HG02981 (cell line): ENCODE data around the gene RELN.
"Not testable (repeated sequence)": the region's sequence is repeated elsewhere in the genome, so short reads cannot be mapped to it uniquely, and the experiment has no call there.

Experiments used
- ATAC-seq: cut with Tn5 transposase; IDR thresholded peaks from one replicate; pipeline ENCODE4 v1.9.1; 2021; ENCODE audit warnings: mild to moderate bottlenecking, moderate library complexity; ENCODE audit not compliant: unreplicated experiment

RELN gene

DNA sequence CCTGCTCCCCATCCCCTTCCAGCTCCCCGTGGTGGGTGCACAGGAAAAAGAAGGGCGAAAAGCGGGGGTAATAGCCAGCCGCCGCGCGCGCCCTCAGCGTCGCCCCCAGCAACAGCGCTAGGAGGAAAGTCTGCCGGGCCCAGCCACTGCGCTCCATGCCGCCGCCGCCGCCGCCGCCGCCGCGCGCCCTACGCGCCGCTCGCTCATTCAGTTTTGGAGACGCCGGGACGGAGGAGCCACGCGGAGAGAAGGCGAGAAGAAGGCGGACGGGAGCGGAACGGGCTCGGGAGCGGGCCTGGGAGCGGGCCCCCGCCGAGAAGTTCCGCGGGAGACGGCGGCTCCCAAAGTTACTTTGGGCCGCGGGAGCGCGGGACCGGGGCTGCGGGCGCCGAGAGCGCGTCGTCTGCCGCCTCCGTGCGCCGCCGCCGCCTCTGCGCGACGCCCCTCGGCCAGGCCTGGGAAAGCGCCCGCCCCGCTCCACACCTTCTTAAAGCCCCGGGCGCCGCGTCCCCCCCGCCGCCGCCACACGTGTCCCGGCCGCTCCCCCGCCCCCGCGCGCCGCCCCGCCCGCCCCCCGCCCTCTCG is at the start of gene RELN:
Gene RELN, minus strand, starts transcription at position 459 of the 585 bp plus-strand sequence. Its CDS starts 302 bp downstream, at position 157.
- ATAC-seq: no peak

DNA sequence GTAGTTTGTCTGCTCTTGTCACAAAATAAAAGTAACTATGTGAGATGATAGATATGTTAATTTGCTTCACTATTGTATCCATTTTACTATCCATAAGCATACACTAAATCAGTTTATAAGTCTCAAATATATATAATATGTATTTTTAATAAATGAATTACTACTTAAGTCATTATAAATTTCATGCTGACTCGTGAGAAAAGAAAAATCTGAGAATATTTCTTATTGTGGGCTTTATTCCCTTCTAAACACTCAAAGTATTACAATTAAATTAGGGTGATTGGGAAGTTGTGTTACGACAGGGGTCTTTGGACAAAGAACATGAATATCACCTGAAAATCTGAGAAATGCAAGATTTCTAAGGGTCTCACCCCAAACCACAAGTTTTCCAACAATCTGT is 48.7 kb upstream of the RELN start:
- ATAC-seq: no peak

DNA sequence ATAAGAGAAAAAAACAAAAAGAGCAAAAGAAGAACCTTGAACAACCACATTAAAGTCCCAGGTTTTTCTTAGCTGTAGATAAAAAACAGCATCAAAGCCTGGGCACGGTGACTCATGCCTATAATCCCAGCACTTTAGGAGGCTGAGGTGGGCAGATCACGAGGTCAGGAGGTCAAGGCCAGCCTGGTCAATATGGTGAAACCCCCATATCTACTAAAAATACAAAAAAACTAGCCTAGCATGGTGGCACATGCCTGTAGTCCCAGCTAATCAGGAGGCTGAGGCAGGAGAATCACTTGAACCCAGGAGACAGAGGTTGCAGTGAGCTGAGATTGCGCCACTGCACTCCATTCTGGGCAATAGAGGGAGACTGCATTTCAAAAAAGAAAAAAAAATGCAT is 47.4 kb upstream of the RELN start:
- ATAC-seq: not testable (repeated sequence)

DNA sequence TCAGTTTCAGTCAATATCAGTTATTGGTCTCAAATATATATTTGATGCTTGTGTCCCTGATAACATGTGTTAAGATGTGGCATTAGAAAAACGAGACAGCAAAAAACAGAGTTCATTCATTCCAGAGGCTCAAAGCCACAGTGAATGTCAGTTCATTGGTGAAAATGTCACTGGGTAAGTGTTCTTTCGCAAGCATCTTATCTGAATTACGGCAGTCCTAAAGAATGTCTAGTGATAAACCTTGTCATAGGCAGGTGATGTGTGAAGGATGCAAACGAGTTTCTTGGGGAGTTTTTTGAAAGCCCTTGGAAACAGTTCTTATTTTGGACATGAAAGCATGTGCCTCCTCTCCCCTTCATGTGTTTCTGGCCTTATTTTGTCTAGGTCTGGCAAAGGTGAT is 45.9 kb upstream of the RELN start:
- no peak for ATAC-seq

DNA sequence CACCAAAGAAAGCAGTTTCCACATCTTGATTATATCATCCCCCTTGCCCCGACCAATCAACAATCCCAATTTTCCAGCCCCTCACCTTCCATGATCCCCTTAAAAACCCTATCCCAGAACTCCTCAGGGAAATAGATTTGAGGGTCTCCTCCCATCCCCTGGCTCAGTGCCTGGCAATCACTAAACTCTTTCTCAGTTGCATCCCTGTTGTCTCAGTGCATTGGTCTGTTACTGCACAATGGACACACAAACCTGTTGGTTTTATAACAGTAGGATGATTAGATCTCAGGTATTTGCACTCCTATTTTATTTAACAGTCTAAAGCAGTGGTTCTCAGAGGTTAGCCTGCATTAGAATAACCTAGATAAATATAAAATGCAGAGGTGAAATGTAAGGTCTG is 45.2 kb upstream of the RELN start:
- ATAC-seq: no peak

DNA sequence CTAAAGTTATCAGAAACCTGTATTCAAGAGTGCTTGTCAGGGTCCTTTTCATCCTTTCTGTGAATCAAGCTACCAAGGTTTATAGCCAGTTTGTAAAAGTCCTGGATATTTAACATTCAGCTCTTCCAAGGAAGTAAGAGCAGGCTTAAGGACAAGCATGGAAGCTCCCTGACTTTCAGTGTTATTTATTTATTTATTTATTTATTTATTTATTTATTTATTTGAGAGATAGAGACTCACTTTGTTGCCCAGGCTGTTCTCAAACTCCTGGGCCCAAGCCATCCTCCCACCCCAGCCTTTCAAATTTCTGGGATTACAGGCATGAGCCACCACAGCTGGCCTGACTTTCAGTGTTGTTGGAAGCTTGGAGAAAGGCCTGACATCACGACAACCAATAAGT is 44.4 kb upstream of the RELN start:
- ATAC-seq: no peak

DNA sequence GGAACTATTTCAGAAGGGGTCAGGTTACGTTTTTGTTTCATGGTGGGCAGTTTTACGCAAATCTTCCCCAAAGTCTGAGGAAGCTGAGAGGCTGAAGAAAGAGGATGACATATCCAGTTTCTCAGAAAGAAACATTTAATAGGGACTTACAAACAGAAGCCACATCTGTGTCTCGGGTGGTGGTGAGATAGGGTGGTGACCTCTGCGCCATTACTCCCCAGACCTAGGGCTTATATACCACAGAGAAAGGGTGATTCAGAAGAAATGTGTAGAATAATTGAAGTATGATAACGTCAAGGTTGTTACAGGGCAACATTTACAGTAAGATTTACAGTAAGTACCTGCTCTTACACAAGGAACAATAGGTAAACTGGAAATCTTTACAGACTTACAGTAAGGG is 43.0 kb upstream of the RELN start:
- ATAC-seq: no peak

DNA sequence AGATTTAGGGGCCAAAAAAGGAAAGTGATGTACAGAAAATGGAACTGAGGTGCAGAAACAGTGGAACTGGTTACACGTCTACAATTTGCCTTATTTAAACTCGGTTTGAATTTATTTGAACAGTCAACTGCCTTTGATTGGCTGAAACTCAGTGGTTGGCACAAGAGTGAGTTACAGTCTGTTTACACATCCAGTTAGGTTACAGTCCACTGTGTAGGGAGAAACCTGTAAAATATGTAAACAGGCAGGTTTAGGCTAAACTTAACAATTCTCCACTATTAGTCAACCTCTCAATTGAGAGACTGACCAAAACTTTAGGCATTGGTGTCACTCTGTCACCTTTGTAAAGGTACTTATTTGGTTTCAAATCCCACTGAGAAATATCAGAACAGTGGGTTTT is 40.3 kb upstream of the RELN start:
- ATAC-seq: no peak

DNA sequence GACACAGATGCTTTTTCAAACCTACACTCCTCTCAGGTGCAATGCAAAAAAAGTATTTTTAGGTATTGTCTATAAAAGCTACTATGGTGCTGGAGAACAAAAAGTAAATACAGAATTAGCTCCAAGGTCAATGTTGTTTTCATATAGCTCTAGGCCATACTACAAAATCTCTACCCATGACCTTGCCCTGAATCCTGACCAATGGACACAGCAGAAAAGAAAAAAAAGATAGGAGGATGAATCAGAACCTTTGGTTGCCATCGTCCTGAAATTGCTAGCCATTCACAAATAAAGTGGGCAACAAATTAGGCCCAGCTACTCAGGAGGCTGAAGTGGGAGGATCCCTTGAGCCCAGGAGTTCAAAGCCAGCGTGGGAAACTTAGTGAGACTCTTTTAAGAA is 35.2 kb upstream of the RELN start:
- ATAC-seq: no peak

DNA sequence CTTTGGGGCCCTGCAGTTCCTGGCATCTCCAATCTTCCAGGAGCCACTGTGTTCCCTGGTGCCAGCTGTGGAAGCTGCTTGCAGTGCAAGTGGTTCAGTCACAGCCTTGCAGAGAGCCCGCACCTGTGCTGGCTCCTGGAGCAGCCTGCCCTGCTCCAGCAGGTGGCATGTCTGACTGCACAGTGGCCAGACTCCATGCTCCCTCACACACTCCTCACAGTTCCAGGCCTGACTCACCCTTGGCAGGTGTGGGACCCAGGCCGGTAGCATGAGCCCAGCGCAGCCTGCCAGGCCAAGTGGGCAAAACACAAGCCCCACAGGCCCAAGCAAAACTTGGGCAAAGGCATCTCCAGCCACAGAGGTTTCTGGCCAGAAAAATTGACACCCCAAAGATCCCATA is 33.6 kb upstream of the RELN start:
- no peak for ATAC-seq

DNA sequence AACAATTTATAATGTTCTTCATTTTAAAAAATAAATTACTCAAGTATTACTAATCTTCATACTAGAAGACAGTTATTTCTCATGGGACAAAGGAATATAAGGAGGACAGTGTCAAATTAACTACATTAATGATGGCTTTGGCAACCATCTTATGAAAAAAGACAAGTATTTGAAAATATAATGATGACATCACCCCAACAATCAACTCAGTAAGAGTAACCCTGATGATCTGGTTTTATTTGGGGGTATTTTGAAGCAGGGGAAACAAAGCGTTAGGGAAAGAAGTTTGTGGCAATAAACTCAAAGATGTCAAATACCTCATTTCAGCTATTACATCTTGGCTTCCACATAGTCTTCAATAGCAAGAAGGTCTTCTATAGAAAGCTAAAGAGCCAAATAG is 29.0 kb upstream of the RELN start:
- no peak for ATAC-seq

DNA sequence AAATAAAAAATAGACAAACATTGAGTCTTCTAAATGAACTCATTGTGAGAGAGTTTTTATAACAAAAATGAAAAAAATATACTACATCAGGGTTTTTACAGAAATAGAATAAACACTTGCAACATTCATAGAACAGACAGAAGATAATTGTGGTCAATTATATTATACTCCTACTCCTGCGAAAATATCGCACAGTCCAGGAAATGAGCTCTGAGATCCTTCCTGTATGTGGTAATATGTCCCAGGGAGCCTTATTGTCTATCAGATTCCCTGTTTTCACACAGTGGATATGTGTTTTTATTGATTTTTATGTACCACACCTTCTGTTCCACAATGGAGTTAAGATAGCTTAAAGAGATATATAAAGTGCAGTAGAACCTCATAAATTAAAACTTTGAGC is 27.5 kb upstream of the RELN start:
- no peak for ATAC-seq

DNA sequence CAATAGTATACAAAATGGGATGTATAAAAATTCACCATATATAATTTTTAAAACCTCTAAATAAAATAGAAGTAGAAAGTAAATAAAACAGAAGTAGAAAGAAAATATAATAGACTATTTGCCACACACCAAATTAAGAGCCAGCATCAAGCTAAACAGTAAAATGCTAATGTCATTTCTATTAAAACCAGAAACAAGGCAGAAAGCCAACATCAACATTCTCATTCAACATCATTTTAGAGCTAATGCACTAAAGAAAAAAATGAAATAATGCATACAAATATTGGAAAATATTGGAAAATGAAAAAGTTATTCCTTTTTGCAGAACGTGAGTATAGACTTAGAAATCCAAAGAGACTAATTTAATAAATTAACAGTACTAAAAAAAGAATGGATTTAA is 23.4 kb upstream of the RELN start:
- ATAC-seq: no peak

DNA sequence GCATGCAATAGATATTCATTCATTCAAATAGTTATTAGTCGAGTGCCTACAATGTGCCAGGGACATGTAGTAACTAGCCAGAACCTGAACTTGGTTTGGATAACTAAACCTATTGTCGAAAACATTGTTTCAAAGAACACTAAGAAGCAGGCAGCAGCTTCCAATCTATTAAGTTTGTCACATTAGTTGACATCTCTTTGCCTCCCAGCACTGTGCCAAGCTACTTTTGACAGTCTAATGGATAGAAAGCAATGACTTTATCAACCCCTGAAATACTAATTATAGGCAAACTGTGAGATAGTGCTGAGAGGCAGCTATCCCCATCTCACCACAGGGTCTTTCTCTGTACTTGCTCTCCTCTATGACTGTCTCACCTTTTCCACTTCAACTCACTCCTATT is 22.4 kb upstream of the RELN start:
- no peak for ATAC-seq

DNA sequence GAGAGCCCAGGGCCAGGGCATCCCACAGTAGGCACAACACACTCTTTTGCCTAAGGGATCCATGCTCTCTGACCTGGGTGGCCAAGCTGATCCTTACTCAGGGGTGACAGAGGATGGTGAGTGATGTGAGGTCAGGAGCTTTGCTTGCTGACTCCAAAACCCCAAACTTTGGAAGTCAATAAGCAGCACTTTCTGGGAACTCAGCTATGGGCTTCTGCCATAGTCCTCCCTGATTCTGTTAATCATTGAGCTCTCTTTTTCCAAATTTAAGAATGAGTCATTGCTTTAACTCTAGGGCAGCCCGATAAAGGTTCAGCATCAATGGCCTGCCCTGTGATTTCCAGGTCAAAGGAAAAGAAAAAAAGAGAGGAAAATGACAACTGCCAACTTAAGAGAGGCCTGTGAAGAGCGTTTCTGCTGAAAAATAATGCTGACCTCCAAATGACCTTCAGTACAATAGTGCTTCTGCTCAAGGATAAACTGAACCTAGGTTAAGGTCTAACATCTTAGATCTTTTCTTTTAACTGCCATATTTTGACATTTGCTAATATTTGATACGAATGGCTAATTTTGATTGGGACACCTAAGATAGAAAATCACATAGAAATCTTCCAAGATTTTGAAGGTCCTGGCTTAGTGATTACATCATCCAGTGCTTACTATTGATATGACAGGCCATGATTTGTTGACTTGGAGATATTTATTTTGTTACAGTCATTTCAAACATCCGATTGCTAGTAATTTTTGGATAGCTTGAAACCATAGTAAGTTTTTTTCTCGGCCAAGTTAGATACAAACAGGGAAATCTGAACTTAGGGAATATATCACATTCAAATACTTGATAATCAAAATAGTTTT is 20.8 kb upstream of the RELN start:
- no peak for ATAC-seq

DNA sequence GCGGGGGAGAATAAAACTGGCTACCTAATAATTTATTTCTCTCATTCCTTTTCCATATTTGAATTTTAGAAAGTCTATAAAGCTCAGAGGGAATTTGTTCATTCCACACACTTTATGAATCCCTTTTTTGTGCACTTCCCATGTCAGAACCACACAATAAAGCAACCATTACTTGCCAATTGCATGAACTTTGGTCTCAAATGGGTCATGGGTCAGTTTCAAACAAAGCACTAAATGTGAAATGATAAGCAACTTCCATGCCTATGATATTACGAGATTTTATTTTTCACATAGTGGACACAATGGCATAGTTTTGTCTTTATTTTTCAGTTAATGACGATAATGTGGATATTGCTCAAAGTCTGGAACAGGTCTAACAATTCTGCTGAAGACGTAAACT is 18.6 kb upstream of the RELN start:
- no peak for ATAC-seq

DNA sequence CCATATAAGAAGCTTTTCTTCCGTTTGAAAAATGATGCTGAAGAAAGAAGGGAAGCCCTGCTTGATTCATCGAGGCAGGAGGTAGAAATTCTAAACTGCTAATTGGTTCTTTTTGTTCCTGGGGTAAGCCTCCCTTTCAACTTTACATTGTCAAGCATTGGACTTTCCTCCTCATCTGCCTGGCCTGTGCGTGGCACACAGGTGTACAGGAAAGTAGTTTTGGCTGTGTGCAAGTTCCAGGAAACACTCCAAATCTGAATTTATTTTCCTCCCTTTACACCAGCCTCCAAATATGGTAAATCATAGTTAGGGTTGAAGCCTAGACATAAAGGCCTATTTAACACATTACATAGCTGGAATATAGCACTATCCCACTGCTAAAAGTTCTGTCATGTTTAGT is 18.2 kb upstream of the RELN start:
- no peak for ATAC-seq

DNA sequence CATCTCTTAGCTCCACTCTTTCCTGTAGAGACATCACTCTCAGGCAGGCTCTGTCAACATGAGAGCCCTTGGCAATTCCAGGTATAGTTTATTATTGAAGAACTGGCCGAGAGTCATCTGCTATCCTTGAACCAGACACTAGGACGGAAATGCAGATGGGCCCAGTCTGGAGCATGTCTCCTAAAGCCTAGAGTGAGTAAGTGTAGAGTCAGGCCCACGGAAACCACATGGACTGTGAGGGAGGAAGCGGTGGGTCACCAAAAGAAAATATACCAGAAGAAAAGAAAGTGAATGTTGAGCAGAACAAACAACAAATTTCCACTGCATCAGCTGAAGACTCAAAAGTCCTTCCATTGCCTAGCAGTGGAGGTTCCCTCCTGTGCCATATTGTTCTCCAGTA is 15.7 kb upstream of the RELN start:
- ATAC-seq: no peak

DNA sequence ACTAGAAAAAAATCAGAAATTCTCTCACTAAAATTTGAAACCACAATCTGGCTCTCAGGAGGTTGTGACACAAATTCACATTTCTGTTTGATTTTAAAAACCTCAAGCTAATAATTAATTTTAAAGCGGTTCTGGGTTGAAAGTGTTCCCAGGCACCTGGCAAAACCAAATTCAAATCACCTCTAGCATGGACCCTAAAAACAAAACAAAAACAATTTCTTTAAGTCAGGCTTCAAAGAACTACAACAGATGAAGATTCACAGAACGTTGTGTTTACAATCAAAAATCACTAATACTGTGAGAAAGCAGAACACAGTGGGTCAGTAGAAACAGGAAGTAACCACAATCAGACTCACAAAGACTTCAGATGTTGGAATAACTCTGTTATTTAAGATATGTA is 7.2 kb upstream of the RELN start:
- peak; percentile 87 for ATAC-seq

DNA sequence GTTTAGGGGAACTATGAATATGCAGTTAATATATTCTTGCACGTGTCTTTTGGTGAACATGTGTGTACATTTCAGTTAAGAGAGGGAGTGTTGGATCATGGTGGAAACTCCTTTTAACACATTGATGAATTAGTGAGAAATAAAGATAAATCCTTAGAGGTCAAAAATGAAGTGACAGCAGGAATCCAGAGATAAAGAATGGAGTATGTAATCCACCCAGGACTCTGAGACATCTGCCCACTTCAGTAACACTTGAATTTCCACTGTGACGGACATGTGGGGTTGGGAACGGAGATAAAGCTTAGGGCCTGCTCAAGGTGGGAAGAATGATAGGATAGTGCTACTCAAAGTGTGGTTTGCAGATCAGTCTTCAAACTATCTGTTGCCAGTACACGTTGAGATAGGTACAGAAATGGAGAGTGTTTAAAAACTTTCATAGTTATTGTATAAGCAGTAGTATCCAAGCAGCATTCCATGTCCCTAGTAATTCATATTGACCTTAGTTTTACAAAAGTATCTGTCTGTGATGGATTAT is 6.6 kb upstream of the RELN start:
- no peak for ATAC-seq

DNA sequence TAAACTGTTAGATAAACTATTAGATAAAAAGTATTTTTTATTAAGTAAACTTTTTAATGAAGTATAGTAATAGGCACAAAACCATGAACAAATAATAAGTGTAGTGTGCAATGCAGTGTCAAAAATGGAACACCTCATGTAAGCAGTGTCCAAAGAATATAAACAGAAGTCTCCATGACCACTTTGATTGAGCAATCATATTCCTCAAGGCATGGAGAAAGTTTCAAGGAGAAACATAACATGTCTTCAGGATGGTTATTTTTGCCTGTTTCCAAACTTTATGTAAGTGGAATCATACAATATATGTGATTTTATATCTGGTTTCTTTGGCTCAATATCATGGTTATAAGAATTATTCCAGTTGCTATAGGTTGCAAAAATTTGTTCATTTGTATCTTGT is 6.1 kb upstream of the RELN start:
- no peak for ATAC-seq

DNA sequence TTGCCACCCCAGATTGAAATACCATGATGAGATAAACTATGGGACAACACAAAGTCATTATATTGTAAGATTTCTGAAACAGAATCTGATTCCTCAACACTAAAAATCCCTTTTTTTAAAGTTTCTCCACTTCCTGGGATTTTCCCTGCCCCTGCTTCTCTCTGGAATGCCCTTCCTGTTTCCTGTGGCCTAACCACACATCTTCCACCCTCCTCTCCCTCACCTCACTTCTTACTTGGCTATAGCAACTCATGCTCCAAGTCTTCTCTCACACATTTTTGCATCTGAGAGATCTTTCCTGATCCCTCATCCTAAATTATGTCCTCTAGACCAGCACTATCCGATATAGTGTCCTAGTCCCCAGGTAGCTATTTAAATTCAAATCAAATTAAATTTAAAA is 4.1 kb upstream of the RELN start:
- ATAC-seq: no peak

DNA sequence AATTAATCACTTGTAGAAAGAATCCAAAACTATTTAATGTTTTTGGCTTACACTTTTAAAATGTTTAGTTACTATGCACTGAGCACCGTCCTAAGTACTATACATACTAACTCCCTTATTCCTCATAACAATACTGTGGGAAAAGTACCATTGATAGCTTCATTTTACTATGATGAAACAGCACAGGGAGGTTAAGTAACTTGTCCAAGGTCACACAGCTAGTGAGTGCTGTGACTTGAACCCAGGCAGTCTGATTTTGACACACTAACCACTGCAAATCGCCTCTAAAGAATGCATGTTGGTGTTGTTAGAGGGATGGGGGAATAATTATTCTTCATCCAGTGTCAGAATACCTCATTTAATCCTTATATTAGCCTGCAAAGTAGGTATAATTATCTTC is 1.9 kb upstream of the RELN start:
- ATAC-seq: no peak
